AG10803 (cell line): ENCODE measurements around the gene STXBP3.
A peak's percentile ranks its signal among the peaks of the same experiment; 100 is the strongest.

ENCODE experiments used
- DNase-seq: peaks from one replicate; pipeline ENCODE4 v3.0.0; 2010; ENCODE audit warnings: low read depth
- H3K4me3 ChIP-seq: 2 replicates; pipeline ENCODE4 v1.5.1; 2011; ENCODE audit warnings: mild to moderate bottlenecking, low read length, control low read depth
- CTCF ChIP-seq: conservative IDR thresholded peaks from 2 replicates; pipeline ENCODE4 v1.5.1; 2011; ENCODE audit warnings: mild to moderate bottlenecking, low read length, control low read depth, inconsistent platforms

STXBP3 gene

GRCh38 chr1:108785264-108785663, 38.8 kb downstream of the STXBP3 start:
- no peak for TF ChIP-seq CTCF
- DNase-seq = no peak
- no peak overlapping the region for H3K4me3 ChIP-seq

DNA sequence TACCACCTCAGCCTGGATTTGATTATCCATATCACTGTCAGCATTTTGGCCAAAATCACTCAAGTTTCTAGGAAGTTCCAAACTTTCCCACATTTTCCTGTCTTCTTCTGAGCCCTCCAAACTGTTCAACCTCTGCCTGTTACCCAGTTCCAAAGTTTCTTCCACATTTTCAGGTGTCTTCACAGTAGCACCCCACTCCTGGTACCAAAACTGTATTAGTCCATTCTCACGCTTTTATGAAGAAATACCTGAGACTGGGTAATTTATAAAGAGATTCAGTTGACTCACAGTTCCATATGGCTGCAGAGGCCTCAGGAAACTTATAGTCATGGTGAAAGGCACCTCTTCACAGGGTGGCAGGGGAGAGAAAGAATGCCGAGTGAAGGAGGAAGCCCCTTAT, 39.4 kb downstream of the STXBP3 start:
- DNase-seq = no peak
- no peak for TF ChIP-seq CTCF

GRCh38 chr1:108791790-108792189, 45.3 kb downstream of the STXBP3 start:
- no peak for DNase-seq
- H3K4me3 ChIP-seq = no peak overlapping the region
- TF ChIP-seq CTCF = no peak

More for the DNA sequence above, 39.4 kb downstream of the STXBP3 start:
- no peak overlapping the region for H3K4me3 ChIP-seq

- TF ChIP-seq CTCF = no peak
- no peak overlapping the region for H3K4me3 ChIP-seq
- no peak for DNase-seq
Observed at GRCh38 chr1:108792420-108792819, 45.9 kb downstream of the STXBP3 start.

DNA sequence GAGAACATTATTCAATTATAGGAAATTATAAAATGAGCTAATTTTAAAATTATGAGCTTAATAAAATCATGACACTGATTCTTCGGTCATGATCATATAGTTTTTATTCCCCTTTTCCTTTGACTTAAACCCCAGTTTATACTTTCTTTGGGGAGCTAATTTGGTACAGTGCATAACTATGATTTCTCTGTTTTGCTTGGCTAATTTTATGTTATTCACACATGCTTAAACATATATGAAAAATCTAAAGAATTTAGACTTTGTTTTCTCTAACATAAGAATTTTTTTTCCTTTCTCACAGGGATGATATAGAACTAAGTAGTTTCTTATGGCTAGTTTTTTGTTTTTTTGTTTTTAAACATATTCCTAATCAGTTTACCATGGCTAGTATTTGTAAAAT, 52.5 kb downstream of the STXBP3 start:
- no peak for TF ChIP-seq CTCF
- no peak overlapping the region for H3K4me3 ChIP-seq
- DNase-seq = no peak

GRCh38 chr1:108801101-108801500, 54.6 kb downstream of the STXBP3 start:
- H3K4me3 ChIP-seq = no peak overlapping the region
- peak; percentile 19 for DNase-seq
- TF ChIP-seq CTCF = no peak

DNA sequence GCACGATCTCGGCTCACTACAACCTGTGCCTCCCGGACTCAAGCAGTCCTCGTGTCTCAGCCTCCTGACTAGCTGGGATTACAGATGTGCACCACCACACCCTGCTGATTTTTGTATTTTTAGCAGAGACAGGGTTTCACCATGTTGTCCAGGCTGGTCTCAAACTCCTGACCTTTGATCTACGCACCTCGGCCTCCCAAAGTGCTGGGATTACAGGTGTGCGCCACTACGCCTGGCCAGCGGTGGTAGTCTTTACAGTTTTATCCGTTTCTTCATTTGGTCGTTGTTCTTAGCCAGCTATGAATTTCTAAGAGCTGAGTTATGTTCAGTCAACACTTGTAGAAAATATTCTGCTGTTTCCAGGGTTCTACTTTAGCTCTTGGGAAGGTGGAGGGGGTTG, 57.1 kb downstream of the STXBP3 start:
- TF ChIP-seq CTCF = no peak
- no peak for DNase-seq
- H3K4me3 ChIP-seq = no peak overlapping the region
